ENCODE data around the gene PI4KA.

Gene PI4KA

DNA sequence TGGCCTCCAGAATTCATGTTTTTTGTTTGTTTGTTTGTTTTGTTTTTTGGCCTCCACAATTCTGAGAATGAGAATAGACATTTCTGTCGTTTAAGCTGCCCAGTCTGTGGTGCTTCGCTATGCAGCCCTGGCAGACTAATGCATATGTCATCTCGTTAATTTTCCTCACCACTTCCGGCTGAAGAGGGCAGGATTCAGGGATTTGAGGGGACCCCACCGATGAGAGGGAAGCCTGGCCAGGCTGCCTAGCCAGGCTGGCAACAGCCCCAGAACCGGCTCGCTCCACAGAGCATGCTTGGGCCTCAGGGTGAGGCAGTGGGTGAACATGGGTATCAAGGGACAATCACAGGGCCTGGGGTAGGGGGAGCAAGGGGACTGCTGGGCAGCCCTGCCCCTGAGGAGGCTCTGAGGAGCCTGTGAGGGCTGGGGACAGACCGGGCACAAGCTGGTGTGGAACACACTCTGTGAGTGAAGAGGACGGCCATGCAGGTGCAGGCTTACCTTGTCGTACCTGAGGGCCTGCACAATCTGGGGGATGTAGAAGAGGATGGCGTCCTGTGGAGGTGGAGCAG lies 132.5 kb downstream of the PI4KA start:
- Histone ChIP-seq H3K4me1 (ENCODE audit: low read length) (no peaks in the 10 kb centered on the region), H3K4me3 (ENCODE audit: low read length) (no peak overlapping the region), H3K79me2 (ENCODE audit: low read length) (no peaks in the 10 kb centered on the region), H3K9ac (ENCODE audit: low read length) (no peak overlapping the region), H3K36me3 (replicated peaks; ENCODE audit: low read depth, low read length) (peaks cover 28% of the 10 kb centered on the region), H2AFZ (ENCODE audit: low read depth, low read length) (no peak overlapping the region), H3K4me2 (ENCODE audit: low read length) (no peak overlapping the region), H3K27ac (ENCODE audit: low read length) (no peak overlapping the region), H4K20me1 (ENCODE audit: insufficient read depth, low read length) (no peaks in the 10 kb centered on the region), H3K27me3 (ENCODE audit: low read depth, low read length) (no peaks in the 10 kb centered on the region), H3K9me3 (ENCODE audit: insufficient read depth, low read length) (no peaks in the 10 kb centered on the region)
- TF ChIP-seq EZH2phosphoT487 (IDR thresholded peaks at IDR 0.05; ENCODE audit: low read depth) (no peak), CTCF (IDR thresholded peaks at IDR 0.05; ENCODE audit: low read depth, low read length) (no peak)

DNA sequence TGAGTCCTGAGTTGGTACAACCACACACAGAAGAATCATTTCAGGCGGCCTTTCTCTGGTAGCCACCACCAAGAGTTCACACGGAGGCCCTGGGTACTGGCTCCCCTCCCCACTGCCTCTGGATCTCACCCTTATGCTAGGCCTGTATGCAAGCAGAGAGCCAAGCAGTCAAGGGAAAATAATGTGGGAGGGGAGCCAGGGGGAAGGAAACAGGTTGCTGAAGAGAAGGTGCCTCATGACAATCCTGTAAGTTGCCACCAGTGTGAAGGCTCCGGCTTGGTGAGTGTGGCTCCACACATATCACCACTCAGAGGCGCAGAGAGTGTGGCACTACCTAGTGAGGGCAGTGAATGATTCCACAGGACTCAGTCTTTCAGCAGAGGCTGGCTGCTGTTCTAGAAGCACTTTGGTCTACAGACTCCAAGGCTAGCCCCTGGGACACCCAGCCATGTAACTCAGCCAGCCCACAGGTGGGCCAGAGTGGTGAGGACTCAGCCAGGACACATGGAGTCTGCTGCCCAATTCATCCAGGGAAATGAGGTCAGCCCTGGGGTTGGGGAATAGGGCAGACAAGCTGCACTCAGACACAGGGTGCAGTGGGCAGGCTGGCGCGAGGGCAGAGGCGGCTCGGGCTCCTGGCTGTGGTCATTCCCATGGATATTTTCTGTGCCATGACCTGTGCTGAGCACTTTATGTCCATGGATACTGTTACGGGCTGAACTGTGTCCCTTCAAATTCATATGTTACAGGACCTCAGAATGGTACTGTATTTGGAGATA lies 133.7 kb downstream of the PI4KA start:
- Histone ChIP-seq H3K9ac (ENCODE audit: low read length) (no peak overlapping the region), H3K27me3 (ENCODE audit: low read depth, low read length) (no peaks in the 10 kb centered on the region), H3K27ac (ENCODE audit: low read length) (no peak overlapping the region), H3K9me3 (ENCODE audit: insufficient read depth, low read length) (no peaks in the 10 kb centered on the region), H3K4me2 (ENCODE audit: low read length) (no peak overlapping the region), H2AFZ (ENCODE audit: low read depth, low read length) (no peak overlapping the region), H3K36me3 (replicated peaks; ENCODE audit: low read depth, low read length) (peaks cover 28% of the 10 kb centered on the region), H3K79me2 (ENCODE audit: low read length) (no peaks in the 10 kb centered on the region), H4K20me1 (ENCODE audit: insufficient read depth, low read length) (no peaks in the 10 kb centered on the region), H3K4me3 (ENCODE audit: low read length) (no peak overlapping the region), H3K4me1 (ENCODE audit: low read length) (no peaks in the 10 kb centered on the region)
- TF ChIP-seq CTCF (IDR thresholded peaks at IDR 0.05; ENCODE audit: low read depth, low read length) (no peak), EZH2phosphoT487 (IDR thresholded peaks at IDR 0.05; ENCODE audit: low read depth) (no peak)

DNA sequence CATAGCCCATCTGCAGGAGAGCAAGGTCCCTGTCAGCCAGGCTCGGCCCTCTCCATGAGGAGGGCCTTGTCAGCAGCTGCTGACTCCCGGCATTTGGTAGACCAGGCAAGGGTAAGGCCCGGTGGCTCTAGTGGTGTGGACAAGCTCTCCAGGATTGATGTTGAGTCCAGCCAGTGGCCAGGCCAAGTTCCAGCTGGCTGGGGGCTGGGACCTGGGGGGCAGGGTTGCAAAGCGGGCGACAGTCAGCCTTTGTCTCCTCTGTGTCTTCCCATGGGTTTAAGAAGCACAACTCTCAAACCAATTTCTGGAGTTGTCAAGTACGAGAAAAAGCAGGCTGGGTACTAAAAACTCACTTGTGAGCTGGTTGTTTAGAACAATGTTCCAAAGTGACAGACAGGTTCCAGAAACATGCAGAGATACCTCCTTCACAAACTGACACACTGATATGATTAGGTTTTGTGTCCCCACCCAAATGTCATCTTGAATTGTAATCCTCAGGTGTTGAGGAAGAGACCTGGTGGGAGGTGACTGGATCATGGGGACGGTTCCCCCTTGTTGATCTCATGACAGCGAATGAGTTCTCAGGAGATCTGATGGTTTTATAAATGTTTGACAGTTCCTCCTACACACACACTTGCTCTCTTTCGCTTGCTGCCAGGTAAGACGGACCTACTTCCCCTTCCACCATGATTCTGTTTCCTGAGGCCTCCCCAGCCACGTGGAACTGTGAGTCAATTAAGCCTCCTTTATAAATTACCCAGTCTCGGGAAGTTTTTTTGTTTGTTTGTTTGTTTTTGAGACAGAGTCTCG lies 137.0 kb downstream of the PI4KA start:
- TF ChIP-seq EZH2phosphoT487 (IDR thresholded peaks at IDR 0.05; ENCODE audit: low read depth) (no peak), CTCF (IDR thresholded peaks at IDR 0.05; ENCODE audit: low read depth, low read length) (no peak)
- Histone ChIP-seq H3K27ac (ENCODE audit: low read length) (no peak overlapping the region), H3K4me3 (ENCODE audit: low read length) (no peak overlapping the region), H3K9me3 (ENCODE audit: insufficient read depth, low read length) (no peaks in the 10 kb centered on the region), H3K79me2 (ENCODE audit: low read length) (no peaks in the 10 kb centered on the region), H3K9ac (ENCODE audit: low read length) (no peak overlapping the region), H4K20me1 (ENCODE audit: insufficient read depth, low read length) (no peaks in the 10 kb centered on the region), H3K4me2 (ENCODE audit: low read length) (no peak overlapping the region), H2AFZ (ENCODE audit: low read depth, low read length) (no peak overlapping the region), H3K4me1 (ENCODE audit: low read length) (no peaks in the 10 kb centered on the region), H3K27me3 (ENCODE audit: low read depth, low read length) (no peaks in the 10 kb centered on the region), H3K36me3 (replicated peaks; ENCODE audit: low read depth, low read length) (peaks cover 9% of the 10 kb centered on the region)
